Choroid plexus epithelial cell (primary cell): ENCODE measurements around the gene SDCCAG8.

Experiments
- DNase-seq: peaks from one replicate; pipeline ENCODE4 v3.0.0-alpha.2; 2010; ENCODE audit warnings: low read depth
- H3K4me3 ChIP-seq: 2 replicates; pipeline ENCODE4 v1.5.1; 2011; ENCODE audit warnings: low read depth, mild to moderate bottlenecking, control low read depth, low read length, moderate library complexity
- CTCF ChIP-seq: conservative IDR thresholded peaks from 2 replicates; pipeline ENCODE4 v1.5.1; 2011; ENCODE audit warnings: low read depth, mild to moderate bottlenecking, control low read depth, inconsistent platforms, low read length, moderate library complexity

SDCCAG8 gene

GRCh38 chr1:243264717-243265116 lies 8.9 kb downstream of the SDCCAG8 start:
- TF ChIP-seq CTCF, result no peak
- peak; percentile 90 for DNase-seq
- H3K4me3 ChIP-seq, result no peak overlapping the region

- H3K4me3 ChIP-seq, result no peak overlapping the region
- no peak for TF ChIP-seq CTCF
- DNase-seq, result no peak
Measured at GRCh38 chr1:243266231-243266630, 10.4 kb downstream of the SDCCAG8 start.

GRCh38 chr1:243267471-243267880 lies 11.6 kb downstream of the SDCCAG8 start:
- no peak for TF ChIP-seq CTCF
- H3K4me3 ChIP-seq, result no peak overlapping the region
- no peak for DNase-seq

GRCh38 chr1:243267914-243268653 lies 12.2 kb downstream of the SDCCAG8 start:
- no peak for TF ChIP-seq CTCF
- DNase-seq, result peak; percentile 75
- no peak overlapping the region for H3K4me3 ChIP-seq

- DNase-seq, result peak; percentile 55
- no peak for TF ChIP-seq CTCF
- H3K4me3 ChIP-seq, result no peak overlapping the region
Measured at GRCh38 chr1:243268751-243269460, 13.1 kb downstream of the SDCCAG8 start.

- no peak for TF ChIP-seq CTCF
- no peak for DNase-seq
- H3K4me3 ChIP-seq, result no peak overlapping the region
Measured at GRCh38 chr1:243269461-243269801, 13.6 kb downstream of the SDCCAG8 start.
